ENCODE results near the gene CREBBP. TPM values are rescaled to one million over a fixed set of nuclear protein-coding genes. Genes with fewer than 3 reads are reported as not detected.

Gene CREBBP
- total RNA-seq, 1 donor from 2014 or later = 53.0 TPM

DNA sequence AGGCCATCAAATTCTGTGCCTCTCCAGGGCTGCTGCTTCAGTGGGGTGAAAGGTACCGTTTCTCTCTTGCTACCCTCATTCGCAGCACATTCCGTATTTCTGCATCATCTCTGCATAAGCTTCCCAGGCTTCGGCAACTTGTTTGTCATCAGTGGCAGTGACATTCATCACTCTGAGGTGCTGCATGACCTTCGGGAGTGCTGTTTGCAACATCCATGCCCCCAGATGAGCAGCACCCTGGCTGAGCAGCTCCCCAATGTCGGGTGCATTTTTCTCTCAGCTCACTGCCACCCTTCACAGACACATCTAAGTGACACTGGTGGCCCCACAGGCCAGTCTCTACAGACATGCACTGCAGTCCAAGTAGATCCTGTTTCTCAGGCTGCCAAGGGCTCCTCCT lies 3.8 kb downstream of the CREBBP start:
- Mint-ChIP-seq H3K4me3 (ENCODE audit: unreplicated experiment) (peak overlapping the region; percentile 69), H3K36me3 (ENCODE audit: low read depth, unreplicated experiment) (peaks cover 3% of the 10 kb centered on the region), H3K27ac (ENCODE audit: unreplicated experiment) (peak overlapping the region; percentile 63), H3K4me1 (ENCODE audit: low read depth, unreplicated experiment) (peaks cover 48% of the 10 kb centered on the region), H3K9me3 (ENCODE audit: unreplicated experiment) (no peaks in the 10 kb centered on the region), H3K27me3 (ENCODE audit: low read depth, unreplicated experiment) (no peaks in the 10 kb centered on the region)
- TF ChIP-seq, protein P1, sequence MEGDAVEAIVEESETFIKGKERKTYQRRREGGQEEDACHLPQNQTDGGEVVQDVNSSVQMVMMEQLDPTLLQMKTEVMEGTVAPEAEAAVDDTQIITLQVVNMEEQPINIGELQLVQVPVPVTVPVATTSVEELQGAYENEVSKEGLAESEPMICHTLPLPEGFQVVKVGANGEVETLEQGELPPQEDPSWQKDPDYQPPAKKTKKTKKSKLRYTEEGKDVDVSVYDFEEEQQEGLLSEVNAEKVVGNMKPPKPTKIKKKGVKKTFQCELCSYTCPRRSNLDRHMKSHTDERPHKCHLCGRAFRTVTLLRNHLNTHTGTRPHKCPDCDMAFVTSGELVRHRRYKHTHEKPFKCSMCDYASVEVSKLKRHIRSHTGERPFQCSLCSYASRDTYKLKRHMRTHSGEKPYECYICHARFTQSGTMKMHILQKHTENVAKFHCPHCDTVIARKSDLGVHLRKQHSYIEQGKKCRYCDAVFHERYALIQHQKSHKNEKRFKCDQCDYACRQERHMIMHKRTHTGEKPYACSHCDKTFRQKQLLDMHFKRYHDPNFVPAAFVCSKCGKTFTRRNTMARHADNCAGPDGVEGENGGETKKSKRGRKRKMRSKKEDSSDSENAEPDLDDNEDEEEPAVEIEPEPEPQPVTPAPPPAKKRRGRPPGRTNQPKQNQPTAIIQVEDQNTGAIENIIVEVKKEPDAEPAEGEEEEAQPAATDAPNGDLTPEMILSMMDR (IDR thresholded peaks at IDR 0.05; ENCODE audit: insufficient read depth, low read depth, low read length) = no peak
- no peak for TF ChIP-seq EZH2 (IDR thresholded peaks at IDR 0.05; ENCODE audit: insufficient read depth, low read length)
- DNase-seq (ENCODE audit: low read depth) (peak; percentile 39), FAIRE-seq (no peak)
- Histone ChIP-seq H3K4me2 (ENCODE audit: low read length) (peak overlapping the region; percentile 93), H3K27ac (ENCODE audit: low read depth, low read length) (no peak overlapping the region), H3K9ac (ENCODE audit: low read length) (no peak overlapping the region), H3K4me1 (ENCODE audit: insufficient read depth, low read length) (peaks cover 37% of the 10 kb centered on the region), H2AFZ (ENCODE audit: low read depth, low read length) (no peak overlapping the region), H3K79me2 (ENCODE audit: insufficient read depth, low read length) (peaks cover 82% of the 10 kb centered on the region), H3K4me3 (ENCODE audit: insufficient read depth, low read depth, low read length) (peak overlapping the region; percentile 10), H3K27me3 (ENCODE audit: insufficient read depth, low read length) (no peaks in the 10 kb centered on the region), H3K36me3 (ENCODE audit: insufficient read depth, low read length) (no peaks in the 10 kb centered on the region), H3K9me3 (ENCODE audit: insufficient read depth, low read depth, low read length) (no peaks in the 10 kb centered on the region), H4K20me1 (ENCODE audit: insufficient read depth, low read length) (peaks cover 81% of the 10 kb centered on the region)

DNA sequence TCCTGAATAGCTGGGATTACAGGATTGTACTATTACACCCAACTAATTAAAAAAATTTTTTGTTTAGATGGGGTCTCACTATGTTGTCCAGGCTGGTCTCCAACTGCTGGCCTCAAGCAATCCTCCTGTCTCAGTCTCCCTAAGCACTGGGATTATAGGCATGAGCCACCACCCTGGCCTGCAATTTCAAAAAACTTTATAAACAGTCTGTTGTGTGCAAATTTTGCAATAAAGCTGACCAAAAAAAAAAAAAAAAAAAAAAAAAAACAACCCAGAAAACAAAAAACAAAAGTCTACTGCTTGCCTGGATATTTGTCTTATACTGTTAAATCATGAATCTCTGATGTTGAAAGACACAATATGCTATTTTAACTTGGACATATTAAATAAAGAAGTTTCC lies 4.4 kb downstream of the CREBBP start:
- FAIRE-seq = no peak
- Histone ChIP-seq H2AFZ (ENCODE audit: low read depth, low read length) (no peak overlapping the region), H3K79me2 (ENCODE audit: insufficient read depth, low read length) (peaks cover 85% of the 10 kb centered on the region), H3K27ac (ENCODE audit: low read depth, low read length) (no peak overlapping the region), H4K20me1 (ENCODE audit: insufficient read depth, low read length) (peaks cover 86% of the 10 kb centered on the region), H3K27me3 (ENCODE audit: insufficient read depth, low read length) (no peaks in the 10 kb centered on the region), H3K4me1 (ENCODE audit: insufficient read depth, low read length) (peaks cover 36% of the 10 kb centered on the region), H3K4me3 (ENCODE audit: insufficient read depth, low read depth, low read length) (no peak overlapping the region), H3K9ac (ENCODE audit: low read length) (no peak overlapping the region), H3K4me2 (ENCODE audit: low read length) (peak overlapping the region; percentile 93), H3K9me3 (ENCODE audit: insufficient read depth, low read depth, low read length) (no peaks in the 10 kb centered on the region), H3K36me3 (ENCODE audit: insufficient read depth, low read length) (no peaks in the 10 kb centered on the region)
- Mint-ChIP-seq H3K27me3 (ENCODE audit: low read depth, unreplicated experiment) (no peaks in the 10 kb centered on the region), H3K4me1 (ENCODE audit: low read depth, unreplicated experiment) (peaks cover 52% of the 10 kb centered on the region), H3K36me3 (ENCODE audit: low read depth, unreplicated experiment) (peaks cover 3% of the 10 kb centered on the region), H3K9me3 (ENCODE audit: unreplicated experiment) (no peaks in the 10 kb centered on the region), H3K4me3 (ENCODE audit: unreplicated experiment) (no peak overlapping the region), H3K27ac (ENCODE audit: unreplicated experiment) (no peak overlapping the region)
- TF ChIP-seq, protein P1 (IDR thresholded peaks at IDR 0.05; ENCODE audit: insufficient read depth, low read depth, low read length) = no peak
- TF ChIP-seq EZH2 (IDR thresholded peaks at IDR 0.05; ENCODE audit: insufficient read depth, low read length) = no peak
- no peak for DNase-seq (ENCODE audit: low read depth)

DNA sequence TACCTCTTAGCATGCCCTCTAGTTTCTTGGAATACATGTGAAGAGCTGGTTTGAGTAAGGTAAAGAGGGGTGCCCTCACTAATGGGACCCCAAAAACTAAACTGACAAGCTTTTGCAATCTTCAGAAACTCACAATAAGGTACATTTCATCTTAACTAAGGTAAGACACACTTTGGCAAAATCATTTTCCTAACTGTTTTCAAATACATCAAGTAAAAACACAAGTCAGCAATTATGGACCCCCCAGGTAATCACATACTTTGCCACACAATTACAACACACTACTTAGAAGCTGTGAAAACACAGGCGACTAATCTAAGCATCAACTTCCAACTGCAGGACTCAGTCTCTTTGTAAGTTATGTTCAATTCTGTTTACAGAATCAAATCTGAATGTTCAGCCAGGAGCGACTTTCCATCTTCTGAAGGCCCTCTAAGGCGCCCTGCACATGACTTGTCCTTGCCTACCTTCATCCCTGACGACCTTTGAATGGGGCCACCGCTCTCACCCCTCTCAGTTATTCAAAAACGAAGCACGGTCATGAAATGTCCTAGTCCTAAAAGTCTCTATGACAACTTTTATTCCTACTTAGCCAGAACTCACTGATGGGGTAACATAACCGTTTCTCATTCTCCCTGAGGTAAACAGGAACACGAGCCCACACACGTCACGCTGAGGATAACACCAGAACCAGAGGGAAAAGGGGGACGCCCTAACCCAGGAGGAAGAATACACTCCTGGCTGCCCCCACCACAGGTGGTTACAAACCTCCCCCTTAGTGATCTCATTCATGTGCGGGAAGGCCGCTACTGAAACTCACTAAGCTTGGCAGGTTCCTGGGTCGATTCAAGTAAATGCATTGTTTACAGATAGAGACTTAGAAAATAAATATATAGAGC lies 5.5 kb downstream of the CREBBP start:
- H3K4me1 ChIP-seq (ENCODE audit: insufficient read depth, low read length) = peaks cover 45% of the 10 kb centered on the region
- Mint-ChIP-seq H3K27me3 (ENCODE audit: low read depth, unreplicated experiment) (no peaks in the 10 kb centered on the region), H3K4me3 (ENCODE audit: unreplicated experiment) (no peak overlapping the region), H3K27ac (ENCODE audit: unreplicated experiment) (no peak overlapping the region), H3K36me3 (ENCODE audit: low read depth, unreplicated experiment) (peaks cover 3% of the 10 kb centered on the region), H3K4me1 (ENCODE audit: low read depth, unreplicated experiment) (peaks cover 60% of the 10 kb centered on the region), H3K9me3 (ENCODE audit: unreplicated experiment) (no peaks in the 10 kb centered on the region)
- DNase-seq (ENCODE audit: low read depth) (no peak), FAIRE-seq (no peak)
- no peak overlapping the region for H2AFZ ChIP-seq (ENCODE audit: low read depth, low read length)
- H4K20me1 ChIP-seq (ENCODE audit: insufficient read depth, low read length) = peaks cover 97% of the 10 kb centered on the region
- H3K27me3 ChIP-seq (ENCODE audit: insufficient read depth, low read length) = no peaks in the 10 kb centered on the region
- H3K36me3 ChIP-seq (ENCODE audit: insufficient read depth, low read length) = no peaks in the 10 kb centered on the region
- H3K9me3 ChIP-seq (ENCODE audit: insufficient read depth, low read depth, low read length) = no peaks in the 10 kb centered on the region
- TF ChIP-seq EZH2 (IDR thresholded peaks at IDR 0.05; ENCODE audit: insufficient read depth, low read length) = no peak
- TF ChIP-seq, protein P1 (IDR thresholded peaks at IDR 0.05; ENCODE audit: insufficient read depth, low read depth, low read length) = no peak
- H3K4me3 ChIP-seq (ENCODE audit: insufficient read depth, low read depth, low read length) = no peak overlapping the region
- no peak overlapping the region for H3K27ac ChIP-seq (ENCODE audit: low read depth, low read length)
- H3K9ac ChIP-seq (ENCODE audit: low read length) = no peak overlapping the region
- no peak overlapping the region for H3K4me2 ChIP-seq (ENCODE audit: low read length)
- H3K79me2 ChIP-seq (ENCODE audit: insufficient read depth, low read length) = peaks cover 96% of the 10 kb centered on the region

Measured in astrocyte (in vitro differentiated cells and primary cell).